GM20000 (cell line): ENCODE data around the gene ENOX2.
"Not testable (repeated sequence)": the region's sequence is repeated elsewhere in the genome, so short reads cannot be mapped to it uniquely, and the experiment has no call there.

ENCODE experiments used
- DNase-seq: peaks from one replicate; pipeline ENCODE4 v3.0.0; 2012; ENCODE audit warnings: low spot score
- TF ChIP-seq, protein P1 (sequence below): IDR thresholded peaks from 2 replicates; pipeline ENCODE4 v1.5.1; 2012; ENCODE audit warnings: mild to moderate bottlenecking, control low read depth; ENCODE audit errors: extremely low read depth, missing control alignments

The ENOX2 gene

DNA sequence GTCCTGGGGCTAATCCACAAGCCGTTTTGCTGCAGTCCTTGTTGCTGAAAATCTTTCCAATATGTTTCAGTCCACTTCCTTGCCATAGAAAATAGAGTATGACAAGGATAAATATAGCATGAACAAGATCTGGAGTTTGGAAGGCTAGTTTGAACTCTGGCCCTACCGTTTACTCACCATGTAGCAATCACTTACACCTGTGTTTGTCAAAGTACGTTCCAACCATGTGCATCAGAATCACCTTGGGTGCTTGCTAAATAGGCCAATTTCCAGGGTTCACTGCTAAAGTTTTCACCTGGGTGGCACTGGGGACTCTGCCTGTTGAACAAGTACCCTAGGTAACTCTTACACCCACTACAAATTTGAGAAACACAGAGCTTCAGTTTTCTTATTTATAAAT lies 188.9 kb downstream of the ENOX2 start:
- TF ChIP-seq, protein P1, sequence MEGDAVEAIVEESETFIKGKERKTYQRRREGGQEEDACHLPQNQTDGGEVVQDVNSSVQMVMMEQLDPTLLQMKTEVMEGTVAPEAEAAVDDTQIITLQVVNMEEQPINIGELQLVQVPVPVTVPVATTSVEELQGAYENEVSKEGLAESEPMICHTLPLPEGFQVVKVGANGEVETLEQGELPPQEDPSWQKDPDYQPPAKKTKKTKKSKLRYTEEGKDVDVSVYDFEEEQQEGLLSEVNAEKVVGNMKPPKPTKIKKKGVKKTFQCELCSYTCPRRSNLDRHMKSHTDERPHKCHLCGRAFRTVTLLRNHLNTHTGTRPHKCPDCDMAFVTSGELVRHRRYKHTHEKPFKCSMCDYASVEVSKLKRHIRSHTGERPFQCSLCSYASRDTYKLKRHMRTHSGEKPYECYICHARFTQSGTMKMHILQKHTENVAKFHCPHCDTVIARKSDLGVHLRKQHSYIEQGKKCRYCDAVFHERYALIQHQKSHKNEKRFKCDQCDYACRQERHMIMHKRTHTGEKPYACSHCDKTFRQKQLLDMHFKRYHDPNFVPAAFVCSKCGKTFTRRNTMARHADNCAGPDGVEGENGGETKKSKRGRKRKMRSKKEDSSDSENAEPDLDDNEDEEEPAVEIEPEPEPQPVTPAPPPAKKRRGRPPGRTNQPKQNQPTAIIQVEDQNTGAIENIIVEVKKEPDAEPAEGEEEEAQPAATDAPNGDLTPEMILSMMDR: no peak
- no peak for DNase-seq

DNA sequence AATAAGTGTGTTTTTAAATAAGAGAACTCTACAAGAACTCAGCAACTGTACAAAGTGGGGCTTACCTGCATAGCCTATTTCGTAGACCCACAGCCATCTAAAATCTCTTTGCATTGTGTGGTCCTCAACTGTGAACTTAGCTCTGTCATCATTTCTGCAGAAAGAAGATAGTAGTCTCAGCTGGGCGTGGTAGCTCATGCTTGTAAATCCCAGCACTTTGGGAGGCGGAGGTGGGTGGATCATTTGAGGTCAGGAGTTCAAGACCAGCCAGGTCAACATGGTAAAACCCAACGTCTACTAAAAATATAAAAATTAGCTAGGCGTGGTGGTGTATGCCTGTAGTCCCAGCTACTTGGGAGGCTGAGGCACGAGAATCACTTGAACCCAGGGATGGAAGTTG lies 193.8 kb downstream of the ENOX2 start:
- not testable (repeated sequence) for DNase-seq

DNA sequence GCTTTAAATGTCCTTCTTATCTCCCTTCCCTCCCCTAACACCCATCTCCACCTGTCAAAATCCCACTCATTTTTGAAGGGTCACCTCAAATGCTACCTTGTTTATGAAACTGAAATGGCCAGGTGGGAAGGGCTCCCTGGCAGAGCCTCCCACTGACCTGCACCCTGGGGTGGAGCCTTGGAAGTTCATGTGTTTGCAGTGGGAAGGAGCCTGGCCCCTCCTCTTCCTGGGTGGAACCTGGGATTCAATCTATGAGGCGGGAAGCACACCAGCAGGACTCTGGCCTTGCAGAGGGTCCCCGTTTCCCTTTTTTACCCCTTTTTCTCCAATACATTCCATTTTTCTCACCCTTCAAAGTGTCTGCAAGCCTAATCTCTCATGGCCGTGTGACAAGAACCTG lies 197.4 kb downstream of the ENOX2 start:
- TF ChIP-seq, protein P1: no peak
- no peak for DNase-seq

DNA sequence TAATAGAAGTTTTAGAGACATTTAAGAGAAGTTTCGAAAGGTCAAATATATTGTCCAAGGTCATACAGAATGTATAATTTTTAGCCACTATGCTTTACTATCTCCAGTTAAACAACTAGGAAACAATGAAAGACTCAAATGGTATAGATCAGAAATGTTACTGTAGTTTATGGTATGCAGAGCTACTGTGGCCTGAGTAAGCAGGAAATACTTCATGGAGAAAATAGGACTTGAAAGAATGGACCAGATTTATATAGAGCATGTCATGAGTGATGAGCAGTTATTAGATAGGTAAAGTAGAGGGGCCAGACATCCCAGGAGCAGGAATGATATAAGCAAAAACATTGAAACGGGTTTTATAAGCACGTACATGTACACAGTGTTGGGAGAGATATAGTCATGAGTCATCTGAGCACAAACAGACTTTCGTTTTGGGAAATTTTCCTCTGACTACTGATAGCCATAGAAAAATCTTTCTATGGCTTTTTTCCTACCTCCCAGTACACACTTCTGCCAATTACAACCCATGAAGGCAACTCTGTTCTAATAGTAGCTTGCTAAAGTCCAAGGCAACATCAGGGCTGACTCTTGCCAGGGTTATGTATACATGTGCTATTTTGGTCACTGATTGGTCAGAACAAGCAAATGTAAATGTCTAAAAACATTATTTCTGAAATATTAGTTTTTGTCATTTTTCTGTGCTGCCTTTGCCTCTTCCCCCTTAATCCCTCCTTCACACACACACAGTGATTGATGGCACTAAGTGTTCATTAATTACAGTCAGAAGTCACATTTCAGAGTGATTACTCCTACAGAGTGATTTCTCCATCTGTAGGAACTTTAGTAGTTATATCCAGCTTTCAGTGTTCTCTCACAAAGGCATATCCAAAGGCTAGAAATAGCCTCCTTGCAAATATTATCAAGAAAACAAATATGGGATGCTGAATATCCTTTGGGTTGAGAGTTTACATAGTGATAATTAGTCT lies 198.7 kb downstream of the ENOX2 start:
- DNase-seq: no peak
- TF ChIP-seq, protein P1: no peak

DNA sequence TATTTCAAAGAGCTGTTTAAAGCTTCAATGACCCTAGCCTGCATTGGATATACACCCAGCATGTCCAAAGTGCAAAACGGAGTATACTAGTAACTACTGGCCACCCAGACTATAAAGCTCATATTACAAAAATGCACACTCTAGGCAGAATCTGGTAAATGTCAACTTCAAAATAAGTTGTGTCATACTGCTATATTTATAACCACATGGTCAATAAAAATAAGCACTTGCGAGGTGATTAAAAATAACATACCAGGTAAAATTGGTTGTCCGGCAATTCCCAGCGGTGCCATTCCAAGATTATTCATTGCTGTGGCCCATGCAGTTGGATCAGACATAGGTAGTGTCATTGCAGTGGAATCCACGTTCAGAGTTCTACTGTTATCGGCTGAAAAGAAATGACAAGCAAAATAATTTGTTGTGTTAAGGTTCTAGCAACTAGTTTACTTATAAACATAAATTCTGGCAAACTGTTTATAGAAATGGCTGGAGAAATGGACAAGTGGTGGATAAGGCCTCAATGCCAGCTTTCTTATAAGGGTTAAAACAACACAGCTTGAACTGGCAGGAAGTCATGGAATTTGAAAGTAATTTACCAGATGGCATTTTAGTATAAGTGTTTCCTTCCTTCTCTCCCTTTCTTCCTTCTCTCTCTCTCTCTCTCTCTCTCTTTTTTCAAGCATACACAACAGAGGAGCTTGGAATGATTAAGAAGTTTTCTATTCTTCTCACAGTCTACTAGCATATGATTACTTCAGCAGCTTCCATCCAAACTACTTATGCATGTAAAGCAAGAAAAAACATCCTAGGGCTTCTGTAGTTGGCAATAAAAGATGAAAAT lies 199.9 kb downstream of the ENOX2 start:
- no peak for DNase-seq
- TF ChIP-seq, protein P1: no peak

DNA sequence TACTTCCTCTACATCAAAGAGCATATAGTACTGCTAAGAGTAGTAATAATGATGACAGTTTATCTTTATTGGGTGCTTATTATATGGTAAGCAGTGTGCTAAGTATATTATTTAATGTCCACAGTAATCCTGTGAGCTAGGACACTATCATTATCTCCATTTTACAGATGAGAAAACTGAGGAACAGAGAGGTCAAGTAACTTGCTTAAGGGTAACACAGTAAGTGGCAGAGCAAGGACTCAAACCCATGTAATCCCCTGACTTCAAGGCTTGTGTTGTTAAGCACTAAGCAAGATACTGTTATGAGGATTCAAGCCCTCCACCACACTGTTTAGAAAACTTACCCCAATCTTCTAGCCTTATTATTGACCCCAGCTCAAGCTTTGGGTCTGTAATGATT lies 202.4 kb downstream of the ENOX2 start:
- TF ChIP-seq, protein P1: no peak
- DNase-seq: no peak

DNA sequence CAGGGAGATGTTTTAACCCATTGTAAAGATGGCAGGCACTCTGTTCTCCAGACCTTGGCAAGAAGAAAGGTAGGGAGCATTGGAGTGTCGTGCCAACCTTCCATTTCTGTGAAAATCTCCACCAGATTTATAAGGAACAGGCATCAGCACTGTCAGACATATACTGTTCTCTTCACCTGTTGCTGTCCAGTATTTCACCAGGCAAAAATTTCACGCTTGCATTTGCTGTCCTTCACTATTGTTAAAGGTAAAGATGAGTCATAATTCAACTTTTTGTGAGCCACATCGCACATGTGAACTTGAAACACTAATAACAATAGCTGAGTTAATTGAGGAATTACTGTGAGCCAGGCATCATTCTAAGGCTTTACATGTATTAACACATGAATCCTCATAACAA lies 203.4 kb downstream of the ENOX2 start:
- no peak for DNase-seq
- TF ChIP-seq, protein P1: no peak
